Tibial nerve (tissue), 4 donors: ENCODE measurements around the gene C2orf92.

Experiments used
- CTCF ChIP-seq, 5 experiments: fragments of 200-600 bp in 3 of 5; fragments of 450-650 bp in 2 of 5; sonication (generic) in 3 of 5; IDR thresholded peaks; one replicate each; pipeline ENCODE4 v1.5.1; 2016 to 2019; ENCODE audit warnings: antibody characterized with exemption in 5 of 5, mild to moderate bottlenecking in 3 of 5, moderate library complexity in 2 of 5
- EP300 ChIP-seq, 2 donors: sonication (generic); formaldehyde crosslinking; IDR thresholded peaks; one replicate each; pipeline ENCODE4 v1.6.1; 2017; ENCODE audit warnings: antibody characterized with exemption in 2 of 2, mild to moderate bottlenecking in 1 of 2
- POLR2A ChIP-seq, 2 donors: fragments of 450-650 bp; IDR thresholded peaks; one replicate each; pipeline ENCODE4 v1.6.1; 2017; ENCODE audit warnings: antibody characterized with exemption in 2 of 2, mild to moderate bottlenecking in 2 of 2, moderate library complexity in 2 of 2

- TF ChIP-seq POLR2A (IDR thresholded peaks at IDR 0.05) = no peak
- TF ChIP-seq CTCF (IDR thresholded peaks at IDR 0.05) = no peak
- TF ChIP-seq EP300 (IDR thresholded peaks at IDR 0.05) = no peak
These were observed 34.2 kb downstream of the C2orf92 start for GRCh38 chr2:97703741-97704140.
